Mesodermal cell (in vitro differentiated cells): Measurements from ENCODE around the gene GCSAM.

Experiments used
- H3K27ac ChIP-seq: 2 replicates; pipeline ENCODE4 v1.7.0; 2013; ENCODE audit warnings: mild to moderate bottlenecking, low read depth, low read length, moderate library complexity; ENCODE audit not compliant: severe bottlenecking
- H3K36me3 ChIP-seq: 2 replicates; pipeline ENCODE4 v1.7.1; 2013; ENCODE audit warnings: mild to moderate bottlenecking, low read length, moderate library complexity; ENCODE audit not compliant: control insufficient read depth, insufficient read depth
- H3K4me1 ChIP-seq: one replicate; pipeline ENCODE4 v1.7.1; 2013; ENCODE audit warnings: mild to moderate bottlenecking, low read length; ENCODE audit not compliant: insufficient read depth, control insufficient read depth, poor library complexity, severe bottlenecking
- H3K4me3 ChIP-seq: 2 replicates; pipeline ENCODE4 v1.7.0; 2013; ENCODE audit warnings: low read length, control low read depth, mild to moderate bottlenecking; ENCODE audit not compliant: insufficient read depth, poor library complexity, severe bottlenecking; ENCODE audit errors: extremely low read depth
- H3K9me3 ChIP-seq: 2 replicates; pipeline ENCODE4 v1.7.1; 2013; ENCODE audit warnings: mild to moderate bottlenecking, low read length, moderate library complexity; ENCODE audit not compliant: control insufficient read depth
- WGBS, 2 experiments: methylation state at CpG; one replicate each; pipeline ENCODE4 v1.1.5; 2013; ENCODE audit warnings: missing lambda C conversion rate in 2 of 2; ENCODE audit not compliant: insufficient coverage in 2 of 2; 5-methylcytosine and 5-hydroxymethylcytosine counted together

The GCSAM gene

DNA sequence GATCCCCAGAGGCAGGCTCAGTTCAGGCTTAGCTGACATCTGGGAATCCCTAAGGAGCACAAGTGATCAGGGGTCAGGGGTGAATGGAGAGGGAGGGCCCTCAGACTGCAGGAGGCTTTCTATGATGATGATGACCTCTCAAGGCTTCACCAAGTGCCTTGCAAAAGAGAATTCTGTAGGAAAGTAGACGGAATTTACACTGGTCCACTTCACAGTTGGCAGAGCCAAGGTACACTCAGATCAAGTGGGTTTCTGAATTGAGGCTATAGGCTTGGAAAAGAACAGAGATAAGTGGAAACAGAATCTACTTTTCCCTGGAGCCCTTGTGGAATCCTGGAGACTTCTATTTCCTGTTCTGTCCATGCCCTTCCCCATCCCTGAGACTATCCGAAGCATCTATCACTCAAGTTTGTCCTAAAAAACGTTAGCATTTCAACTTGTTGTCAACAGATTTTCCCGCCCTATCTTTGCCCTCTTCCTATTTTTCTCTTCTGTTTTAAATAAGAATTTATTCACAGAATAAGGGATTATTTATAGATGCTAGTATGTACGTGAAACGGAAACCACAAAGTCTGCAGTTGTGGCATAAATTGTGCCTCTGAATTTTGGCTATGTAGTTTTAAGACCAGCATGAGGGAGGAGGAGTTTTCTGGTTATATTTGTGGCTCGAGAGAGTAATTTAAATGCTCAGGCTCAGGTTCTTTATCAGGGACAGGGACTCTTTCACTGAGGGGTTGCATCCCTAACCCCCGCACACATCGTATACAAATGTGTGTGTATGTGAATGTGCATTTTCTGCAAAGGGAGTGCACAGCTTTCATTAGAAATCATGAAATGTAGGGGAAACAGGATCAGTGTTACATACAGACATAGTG, 12.8 kb downstream of the GCSAM start:
- Histone ChIP-seq H3K4me1 (no peaks in the 10 kb centered on the region), H3K4me3 (no peak overlapping the region), H3K36me3 (peaks cover 23% of the 10 kb centered on the region), H3K9me3 (no peaks in the 10 kb centered on the region), H3K27ac (no peak overlapping the region)
- WGBS, 2 experiments, result 85 to 93% methylated on average over 5 to 6 of the region's 9 CpGs

GRCh38 chr3:112117841-112118571, 15.0 kb downstream of the GCSAM start:
- WGBS, 2 experiments, result 94 to 96% methylated on average over 2 to 3 of the region's 4 CpGs
- no peak overlapping the region for H3K27ac ChIP-seq
- no peaks in the 10 kb centered on the region for H3K9me3 ChIP-seq
- no peaks in the 10 kb centered on the region for H3K4me1 ChIP-seq
- H3K4me3 ChIP-seq, result no peak overlapping the region
- peaks cover 27% of the 10 kb centered on the region for H3K36me3 ChIP-seq

GRCh38 chr3:112117415-112117814, 15.6 kb downstream of the GCSAM start:
- H3K36me3 ChIP-seq, result peaks cover 30% of the 10 kb centered on the region
- no peak overlapping the region for H3K4me3 ChIP-seq
- H3K27ac ChIP-seq, result no peak overlapping the region
- H3K4me1 ChIP-seq, result no peaks in the 10 kb centered on the region
- H3K9me3 ChIP-seq, result no peaks in the 10 kb centered on the region
- 83% methylated on average over 1 of the region's 1 CpG; no CpG with 5 or more reads in 1 of the 2 experiments for WGBS, 2 experiments

DNA sequence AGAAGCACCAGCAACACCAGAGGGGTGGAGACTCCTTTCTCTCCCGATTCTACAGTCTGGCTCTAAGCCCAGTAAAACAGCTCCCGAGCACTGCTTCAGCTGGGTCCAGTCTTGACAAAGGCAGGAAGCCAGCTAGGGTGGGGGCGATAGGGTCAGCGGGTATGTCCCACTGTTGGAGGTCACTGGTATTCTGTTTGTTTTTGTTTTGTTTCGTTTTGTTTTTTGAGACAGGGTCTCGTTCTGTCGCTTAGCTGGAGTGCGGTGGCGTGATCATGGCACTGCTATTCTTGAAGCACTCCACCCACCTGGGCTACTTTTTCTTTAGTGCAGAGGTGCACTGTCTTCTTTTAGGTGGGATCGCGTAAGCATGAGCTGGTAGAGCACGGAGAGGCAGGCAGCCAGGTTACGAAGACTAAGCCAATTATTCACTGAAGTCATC, 16.3 kb downstream of the GCSAM start:
- 93 to 97% methylated on average over 9 to 13 of the region's 13 CpGs for WGBS, 2 experiments
- no peak overlapping the region for H3K4me3 ChIP-seq
- H3K4me1 ChIP-seq, result no peaks in the 10 kb centered on the region
- H3K9me3 ChIP-seq, result no peaks in the 10 kb centered on the region
- peaks cover 30% of the 10 kb centered on the region for H3K36me3 ChIP-seq
- no peak overlapping the region for H3K27ac ChIP-seq

- WGBS, 2 experiments, result 100% methylated on average over 1 to 3 of the region's 6 CpGs
- Histone ChIP-seq H3K4me1 (no peaks in the 10 kb centered on the region), H3K36me3 (peaks cover 30% of the 10 kb centered on the region)
These were observed 17.2 kb downstream of the GCSAM start for GRCh38 chr3:112115806-112116383.

GRCh38 chr3:112115161-112115739, 17.8 kb downstream of the GCSAM start:
- WGBS, 2 experiments, result 100% methylated on average over 3 to 5 of the region's 6 CpGs

More at GRCh38 chr3:112115806-112116383, 17.2 kb downstream of the GCSAM start:
- Histone ChIP-seq H3K4me3 (no peak overlapping the region), H3K27ac (no peak overlapping the region), H3K9me3 (no peaks in the 10 kb centered on the region)

GRCh38 chr3:112114576-112115160, 18.4 kb downstream of the GCSAM start:
- Histone ChIP-seq H3K4me3 (no peak overlapping the region), H3K27ac (no peak overlapping the region), H3K36me3 (peaks cover 30% of the 10 kb centered on the region), H3K9me3 (no peaks in the 10 kb centered on the region), H3K4me1 (no peaks in the 10 kb centered on the region)
- WGBS, 2 experiments, result 93 to 100% methylated on average over 1 to 5 of the region's 6 CpGs

More at GRCh38 chr3:112115161-112115739, 17.8 kb downstream of the GCSAM start:
- Histone ChIP-seq H3K36me3 (peaks cover 30% of the 10 kb centered on the region), H3K4me1 (no peaks in the 10 kb centered on the region), H3K9me3 (no peaks in the 10 kb centered on the region), H3K27ac (no peak overlapping the region), H3K4me3 (no peak overlapping the region)

DNA sequence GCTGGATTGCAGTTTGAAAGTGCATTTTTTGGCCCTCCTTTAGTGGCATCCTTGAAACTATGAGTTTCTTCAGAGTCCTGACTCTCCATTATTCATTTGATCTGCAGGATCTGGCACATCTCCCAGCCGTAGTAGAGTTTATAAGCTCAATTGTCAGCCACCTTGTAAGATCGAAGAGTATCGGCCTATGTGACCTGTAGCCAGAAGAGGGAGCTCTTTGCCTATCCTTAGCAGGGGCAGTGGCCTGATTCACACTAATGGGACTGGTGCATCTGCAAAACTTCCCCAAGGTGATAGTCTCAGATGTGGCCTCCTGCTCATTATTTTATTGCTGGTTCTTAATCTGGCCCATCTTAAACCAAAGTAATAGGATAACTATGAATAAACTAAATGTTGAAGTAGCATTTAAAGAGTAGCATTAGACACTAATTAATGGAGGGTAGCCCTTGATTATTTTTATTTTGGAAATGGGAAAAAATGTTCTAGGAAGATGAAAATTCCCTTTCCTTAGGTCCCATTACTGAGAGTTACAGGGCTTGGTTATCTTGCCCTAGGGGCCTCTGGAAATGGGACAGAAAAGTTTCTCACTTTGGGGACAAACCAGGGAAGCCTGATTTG, 21.2 kb downstream of the GCSAM start:
- H3K36me3 ChIP-seq, result peaks cover 36% of the 10 kb centered on the region
- no peak overlapping the region for H3K4me3 ChIP-seq
- no peaks in the 10 kb centered on the region for H3K4me1 ChIP-seq
- H3K9me3 ChIP-seq, result no peaks in the 10 kb centered on the region
- WGBS, 2 experiments, result 28 to 34% methylated on average over 3 of the region's 3 CpGs
- no peak overlapping the region for H3K27ac ChIP-seq

- H3K4me1 ChIP-seq, result no peaks in the 10 kb centered on the region
- H3K4me3 ChIP-seq, result no peak overlapping the region
- H3K27ac ChIP-seq, result no peak overlapping the region
- peaks cover 25% of the 10 kb centered on the region for H3K36me3 ChIP-seq
- no peaks in the 10 kb centered on the region for H3K9me3 ChIP-seq
- WGBS, 2 experiments, result 83 to 91% methylated on average over 1 to 2 of the region's 5 CpGs
These were observed 23.7 kb downstream of the GCSAM start for GRCh38 chr3:112109322-112109721.

DNA sequence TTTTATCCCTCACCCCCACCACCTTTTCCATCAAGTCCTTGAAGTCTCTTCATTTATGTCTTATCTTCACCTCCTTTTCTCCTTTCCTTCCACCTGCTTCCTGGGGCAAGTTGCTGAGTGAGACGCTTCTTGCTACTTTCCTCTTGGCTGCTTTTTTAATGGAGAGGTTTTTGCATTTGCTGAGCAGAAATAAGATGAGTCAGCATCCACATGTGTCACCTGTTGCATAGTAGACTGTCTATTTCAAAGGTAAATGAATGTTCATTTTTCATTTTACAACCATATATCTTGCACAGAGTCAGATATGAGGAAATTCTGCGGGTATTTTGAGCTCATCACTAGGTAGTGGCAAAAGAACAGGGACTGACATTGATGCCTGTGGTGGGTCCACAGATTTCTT, 28.3 kb downstream of the GCSAM start:
- Histone ChIP-seq H3K4me3 (no peak overlapping the region), H3K27ac (no peak overlapping the region), H3K9me3 (no peaks in the 10 kb centered on the region), H3K36me3 (peaks cover 17% of the 10 kb centered on the region), H3K4me1 (peaks cover 17% of the 10 kb centered on the region)
- 100% methylated on average over 1 of the region's 2 CpGs; no CpG with 5 or more reads in 1 of the 2 experiments for WGBS, 2 experiments
